NCI-H2196 (cell line): Measurements from ENCODE around the gene PDE5A.
"Not testable (repeated sequence)": the region's sequence is repeated elsewhere in the genome, so short reads cannot be mapped to it uniquely, and the experiment has no call there.

ENCODE experiments used
- DNase-seq: peaks from one replicate; lab custom pipeline; 2025; ENCODE audit not compliant: unreplicated experiment; lab: John Stamatoyannopoulos, UW

PDE5A gene

GRCh38 chr4:119646347-119647071 lies 17.9 kb upstream of the PDE5A start:
- DNase-seq: peak; percentile 21

DNA sequence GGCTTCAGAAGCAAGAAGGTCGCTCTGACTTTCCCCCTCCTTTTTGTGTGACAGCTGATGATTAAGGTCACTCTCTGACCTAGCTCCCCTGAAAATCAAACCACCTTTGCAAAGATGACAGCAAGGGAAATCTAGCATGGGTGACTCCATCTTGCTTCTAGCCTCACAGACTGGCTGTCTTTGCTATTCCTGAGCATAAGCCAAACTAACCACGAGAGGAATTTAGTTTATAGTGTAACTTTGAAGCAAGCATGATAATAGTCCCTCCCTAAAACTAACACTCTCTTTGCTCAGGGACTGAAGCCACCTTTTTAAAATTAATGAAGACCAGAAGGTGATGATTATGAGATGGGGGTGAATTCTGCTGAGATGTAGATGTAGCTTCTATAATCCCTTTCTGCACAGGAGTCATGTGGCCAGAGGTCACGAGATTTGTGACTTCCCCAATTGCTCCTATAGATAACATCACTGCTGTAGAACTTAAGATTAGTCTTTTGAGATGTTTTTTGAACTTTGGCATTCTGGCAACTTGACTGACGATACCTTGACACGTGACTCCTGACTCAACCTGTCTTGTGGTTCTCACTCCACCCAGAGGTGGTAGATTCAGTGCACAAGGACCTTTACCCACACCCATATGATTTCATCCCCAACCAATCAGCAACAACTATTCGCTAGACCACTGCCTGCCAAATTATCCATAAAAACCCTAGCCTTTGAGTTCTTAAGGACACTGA lies 14.9 kb upstream of the PDE5A start:
- no peak for DNase-seq

DNA sequence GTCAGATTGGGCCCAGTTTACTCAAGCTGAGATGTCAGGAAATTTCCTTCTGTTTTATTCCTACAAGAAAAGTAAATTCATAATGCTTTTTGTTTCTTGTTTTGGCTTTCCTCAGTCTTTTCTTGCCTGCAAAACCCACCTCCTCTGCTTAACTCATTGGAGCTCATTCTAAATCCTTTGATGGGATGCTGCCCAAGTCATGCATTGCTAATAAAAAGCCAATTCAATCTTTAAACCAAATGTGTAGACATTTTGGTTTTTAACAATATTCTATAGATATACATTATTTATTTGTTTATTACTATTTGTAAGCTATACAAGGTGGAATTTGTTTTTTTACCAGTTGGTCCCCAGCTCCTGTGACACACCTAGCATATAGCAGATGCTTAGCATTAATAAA lies 13.2 kb upstream of the PDE5A start:
- no peak for DNase-seq

DNA sequence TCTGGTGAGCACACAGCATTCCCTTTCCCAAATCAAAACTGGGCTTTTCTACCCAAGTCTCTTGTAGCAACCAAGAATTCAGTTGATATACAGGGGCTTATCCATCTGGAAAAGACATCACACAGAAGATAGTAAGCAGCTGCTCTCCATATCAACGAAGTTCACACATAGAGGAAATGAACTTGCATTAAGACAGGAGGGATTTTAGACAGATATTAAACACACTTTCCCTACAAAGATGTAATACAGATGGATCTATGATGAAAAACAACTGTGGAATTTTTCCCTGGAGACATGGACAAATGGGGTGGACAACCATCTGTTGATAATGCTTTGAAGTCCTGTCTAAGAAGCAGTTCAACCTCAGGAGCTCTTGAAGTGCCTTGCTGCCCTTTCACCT lies 9.8 kb upstream of the PDE5A start:
- no peak for DNase-seq

- not testable (repeated sequence) for DNase-seq
These were observed 8.2 kb upstream of the PDE5A start for GRCh38 chr4:119636851-119637250.

- DNase-seq: no peak
These were observed 3.6 kb upstream of the PDE5A start for GRCh38 chr4:119632216-119632615.

- DNase-seq: no peak
These were observed 503 bp upstream of the PDE5A start for GRCh38 chr4:119629142-119629471.

DNA sequence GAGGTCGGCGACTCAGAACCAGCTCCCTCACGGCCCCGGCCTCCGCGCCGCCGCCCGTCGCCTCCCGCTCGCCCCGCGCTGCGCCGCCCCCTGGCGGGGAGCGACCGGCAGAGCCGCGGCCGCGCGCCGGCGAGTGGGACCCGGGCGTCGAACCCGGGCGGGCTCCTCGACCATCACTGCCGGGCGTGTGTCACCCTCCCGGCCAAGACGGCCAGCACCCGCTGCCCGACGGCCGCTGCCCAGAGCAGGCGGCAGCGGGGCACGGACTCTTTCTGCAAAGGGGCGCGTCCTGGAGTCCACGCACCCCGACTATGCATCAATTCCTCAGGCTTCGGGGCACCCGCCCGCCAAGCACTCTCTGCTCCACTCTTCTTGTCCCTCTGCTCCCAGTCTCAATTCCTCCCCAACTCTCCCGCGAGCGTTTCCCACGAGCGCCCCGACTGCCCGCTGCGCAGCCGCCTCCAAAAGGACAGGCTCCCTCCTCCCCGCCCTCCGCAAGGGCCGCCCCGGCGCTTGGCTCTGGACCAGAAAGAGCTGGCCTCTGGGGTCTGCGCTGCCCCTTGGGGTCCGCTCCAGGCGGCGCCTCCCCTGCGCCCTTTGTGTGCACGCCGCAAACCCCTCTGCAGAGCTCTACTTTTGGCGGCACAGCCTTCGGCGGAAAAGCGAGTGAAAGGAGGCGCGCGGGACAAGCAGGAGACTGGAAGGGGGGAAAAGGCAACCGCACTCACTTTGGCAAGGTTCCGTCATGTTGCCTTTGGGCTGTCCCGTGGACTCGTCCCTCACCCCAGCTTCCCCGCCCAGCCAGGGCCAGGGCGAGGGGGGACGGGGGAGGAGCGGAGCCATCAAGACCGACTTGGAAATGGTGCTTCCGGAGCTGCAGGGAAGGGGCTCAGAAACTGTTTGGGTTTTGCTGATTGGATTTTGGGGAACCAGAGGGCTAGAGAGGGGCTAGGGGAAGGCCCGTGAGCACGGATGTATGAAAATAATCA lies 1.0 kb downstream of the PDE5A start:
- DNase-seq: peak; percentile 65

- no peak for DNase-seq
These were observed 1.7 kb downstream of the PDE5A start for GRCh38 chr4:119626943-119627266.

DNA sequence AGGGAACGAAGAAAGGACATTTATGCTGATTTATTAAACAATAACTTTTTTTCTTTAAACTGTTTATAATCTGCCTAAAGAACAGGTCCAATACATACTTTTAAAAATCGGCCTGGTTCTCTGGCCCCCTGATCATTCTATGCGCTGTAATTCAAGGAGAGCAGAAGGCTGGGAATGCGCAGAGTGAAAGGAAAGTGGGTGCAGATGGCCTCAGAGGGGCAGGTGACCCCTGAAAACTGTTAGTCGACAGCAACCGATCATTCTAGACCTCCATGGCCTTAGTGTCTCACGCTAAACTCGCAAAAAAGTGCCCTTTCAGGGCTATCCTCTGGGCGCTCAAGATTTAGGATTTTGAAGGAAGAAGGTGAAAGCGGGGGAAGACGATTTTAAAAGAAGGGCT lies 2.2 kb downstream of the PDE5A start:
- no peak for DNase-seq

GRCh38 chr4:119625761-119626160 lies 2.8 kb downstream of the PDE5A start:
- DNase-seq: no peak

DNA sequence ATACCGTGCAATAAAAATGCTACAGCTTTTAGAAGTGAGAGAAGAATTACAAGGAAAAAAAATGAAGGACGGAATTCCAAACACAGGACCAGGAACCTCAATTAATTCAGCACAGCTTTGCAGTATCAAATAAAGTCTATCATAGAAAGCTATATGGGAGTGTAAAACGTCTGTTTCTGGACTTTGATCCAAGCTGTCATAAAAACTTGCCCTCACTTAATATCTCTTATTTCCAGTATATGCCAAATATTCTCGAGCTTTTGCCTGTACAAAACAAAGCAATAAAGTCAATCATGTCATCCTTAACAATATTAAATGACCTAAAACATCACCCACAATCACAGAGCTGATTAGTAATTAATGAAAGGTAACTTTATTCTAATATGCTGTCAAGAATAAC lies 4.2 kb downstream of the PDE5A start:
- DNase-seq: no peak

GRCh38 chr4:119623025-119623424 lies 5.6 kb downstream of the PDE5A start:
- no peak for DNase-seq

DNA sequence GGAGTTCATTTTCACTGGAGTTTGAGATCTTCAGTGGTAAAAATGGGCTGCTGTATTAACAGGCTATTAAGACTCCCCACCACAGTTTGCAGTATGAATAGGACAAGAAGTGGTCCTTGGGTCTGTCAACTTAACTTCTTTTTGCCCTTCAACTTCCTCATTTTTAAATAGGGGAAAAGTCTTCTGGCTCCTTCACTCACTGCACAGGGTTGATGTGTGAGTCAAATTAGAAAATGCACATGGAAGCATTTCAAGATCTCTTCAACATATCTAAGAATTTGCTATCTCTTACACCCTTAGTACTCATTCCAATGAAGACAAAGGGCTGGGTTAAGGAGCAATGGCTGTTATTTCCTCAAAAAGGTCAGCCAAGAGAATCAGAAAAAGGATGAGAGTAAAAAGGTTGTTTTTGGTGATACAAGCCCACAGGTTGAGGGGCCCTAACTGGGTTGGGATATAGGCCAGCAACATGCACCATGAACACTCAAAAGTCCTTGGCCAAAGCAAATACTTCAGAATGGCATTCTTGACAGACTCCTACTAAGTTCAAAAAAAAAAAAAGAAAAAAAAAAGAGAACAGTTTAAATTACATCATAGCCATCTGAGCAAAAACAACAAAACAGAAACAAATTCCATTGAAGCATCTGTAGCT lies 13.4 kb downstream of the PDE5A start:
- DNase-seq: no peak

DNA sequence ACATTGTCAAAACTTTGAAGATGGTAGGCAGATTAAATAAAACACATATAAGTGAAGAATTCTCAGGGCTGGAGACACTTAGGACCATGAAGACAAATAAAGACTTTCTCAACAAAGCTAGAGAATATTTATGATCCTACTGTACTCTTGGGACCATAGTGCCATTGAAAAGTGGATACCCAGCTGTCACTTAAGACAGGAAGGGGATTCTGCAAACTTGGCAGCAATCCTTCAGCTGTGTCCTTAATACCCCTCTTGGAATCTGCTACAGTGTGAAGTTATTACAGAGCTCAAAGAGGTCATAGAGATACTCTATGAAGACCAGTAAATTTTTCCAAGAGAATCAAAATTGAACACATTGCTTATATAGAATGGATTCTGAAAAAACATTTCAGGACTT lies 24.3 kb downstream of the PDE5A start:
- no peak for DNase-seq

GRCh38 chr4:119602366-119602765 lies 26.2 kb downstream of the PDE5A start:
- DNase-seq: no peak

DNA sequence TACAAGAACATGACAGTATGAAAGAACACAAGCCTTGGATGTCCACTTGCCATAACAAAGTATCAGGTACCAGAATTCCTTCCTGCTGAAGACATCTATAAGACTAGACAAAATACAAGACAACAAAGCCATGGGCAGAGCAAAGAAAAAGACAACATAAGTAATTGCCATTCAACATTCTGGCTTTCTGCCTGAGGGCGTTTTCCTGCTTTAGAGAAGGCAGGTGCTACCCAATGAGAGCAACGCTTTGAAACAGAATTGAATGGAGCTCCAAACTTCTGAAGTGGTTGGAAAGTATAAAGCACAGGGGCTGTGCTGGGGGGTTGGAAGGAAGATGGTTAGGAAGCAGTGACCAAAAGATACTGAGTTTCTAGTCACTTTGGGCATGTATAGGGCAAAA lies 30.1 kb downstream of the PDE5A start:
- DNase-seq: no peak

DNA sequence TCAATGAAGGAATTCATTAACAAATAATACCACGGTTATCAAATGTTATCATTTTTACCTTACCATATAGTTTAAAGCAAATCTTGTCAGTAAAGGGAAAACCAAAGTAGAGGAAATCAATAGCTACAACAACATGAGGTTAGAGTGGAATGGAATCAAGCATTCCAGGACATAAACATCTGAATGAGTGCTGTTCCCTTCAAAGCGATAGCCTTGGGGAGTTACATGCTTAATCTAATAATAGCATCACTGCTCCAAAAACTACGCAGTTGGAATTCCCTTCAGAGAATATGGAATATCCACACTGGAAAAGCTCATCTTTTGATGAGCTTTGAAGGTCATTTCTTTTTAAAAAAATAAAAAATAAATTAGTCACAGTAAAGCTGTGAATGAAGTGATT lies 31.2 kb downstream of the PDE5A start:
- no peak for DNase-seq

DNA sequence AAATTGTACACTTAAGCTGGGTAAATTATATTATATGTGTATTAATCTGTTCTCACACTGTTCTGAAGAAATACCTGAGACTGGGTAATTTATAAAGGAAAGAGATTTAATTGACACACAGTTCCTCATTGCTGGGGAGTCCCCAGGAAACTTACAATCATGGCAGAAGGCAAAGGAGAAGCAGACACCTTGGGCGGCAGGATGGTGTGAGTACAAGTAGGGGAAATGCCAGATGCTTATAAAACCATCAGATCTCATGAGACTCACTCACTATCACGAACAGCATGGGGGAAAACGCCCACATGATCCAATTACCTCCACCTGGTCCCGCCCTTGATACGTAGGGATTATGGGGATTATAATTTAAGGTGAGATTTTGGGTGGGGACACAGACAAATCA lies 34.9 kb downstream of the PDE5A start:
- no peak for DNase-seq

GRCh38 chr4:119592830-119593229 lies 35.8 kb downstream of the PDE5A start:
- no peak for DNase-seq

- DNase-seq: no peak
These were observed 39.4 kb downstream of the PDE5A start for GRCh38 chr4:119589165-119589564.
